Cortex of kidney (tissue), 1 donor: ENCODE results near the gene CFAP410.

Experiments used
- DNase-seq: peaks from one replicate; lab custom pipeline; 2025; lab: John Stamatoyannopoulos, UW

The CFAP410 gene

DNA sequence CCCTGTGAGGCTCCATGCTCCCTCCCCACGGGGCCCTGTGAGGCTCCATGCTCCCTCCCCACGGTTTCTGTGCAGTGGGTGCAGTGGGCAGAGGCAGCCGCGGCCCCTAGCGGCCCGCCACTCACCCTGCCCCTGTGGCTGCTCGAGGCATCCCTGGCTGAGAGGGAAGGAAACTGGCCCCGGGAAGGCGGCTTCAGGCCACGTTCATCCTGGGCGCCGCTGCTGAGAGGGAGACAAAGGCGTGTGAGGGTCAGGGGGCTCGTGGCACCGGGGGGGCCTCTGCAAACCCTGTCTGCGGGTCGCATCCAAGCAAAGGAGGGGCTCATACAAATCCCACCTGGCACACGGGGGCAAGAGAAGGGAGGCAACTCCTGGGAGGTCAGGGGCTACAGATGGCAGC lies 8.5 kb downstream of the CFAP410 start:
- no peak for DNase-seq

DNA sequence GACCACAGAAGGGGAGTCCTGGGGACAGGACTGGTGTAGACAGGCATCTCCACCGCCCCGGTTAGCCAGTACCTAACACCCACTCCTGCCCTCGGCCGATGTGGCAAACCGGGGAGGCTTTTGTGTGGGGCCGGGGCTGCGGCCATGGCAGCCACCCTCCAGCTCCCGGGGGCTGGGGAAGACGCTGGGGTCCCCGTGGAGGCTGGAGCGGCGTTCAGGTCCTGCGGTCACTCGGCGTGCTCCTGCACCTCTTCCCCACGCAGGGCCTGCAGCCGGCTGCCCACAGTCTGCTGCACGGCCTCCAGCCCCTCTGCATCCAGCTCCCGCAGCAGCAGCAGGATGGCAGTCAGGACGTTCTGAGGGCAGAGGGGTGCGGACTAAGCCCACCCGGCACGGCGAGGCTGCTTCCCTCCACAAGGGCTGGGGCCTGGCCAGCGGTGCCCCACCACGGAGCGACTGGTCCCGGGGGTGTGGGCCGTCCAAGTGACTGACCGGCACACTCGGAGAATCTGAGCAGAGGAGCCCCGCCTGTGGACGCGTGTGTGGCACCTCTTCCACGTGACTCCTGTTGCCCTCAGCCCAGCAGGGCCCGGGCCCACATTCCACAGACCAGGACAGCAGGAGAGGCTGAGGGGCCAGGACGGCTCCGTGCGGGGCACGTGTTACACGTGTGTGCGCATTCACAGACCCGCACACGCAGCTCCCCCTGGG lies 9.1 kb downstream of the CFAP410 start:
- DNase-seq: no peak

DNA sequence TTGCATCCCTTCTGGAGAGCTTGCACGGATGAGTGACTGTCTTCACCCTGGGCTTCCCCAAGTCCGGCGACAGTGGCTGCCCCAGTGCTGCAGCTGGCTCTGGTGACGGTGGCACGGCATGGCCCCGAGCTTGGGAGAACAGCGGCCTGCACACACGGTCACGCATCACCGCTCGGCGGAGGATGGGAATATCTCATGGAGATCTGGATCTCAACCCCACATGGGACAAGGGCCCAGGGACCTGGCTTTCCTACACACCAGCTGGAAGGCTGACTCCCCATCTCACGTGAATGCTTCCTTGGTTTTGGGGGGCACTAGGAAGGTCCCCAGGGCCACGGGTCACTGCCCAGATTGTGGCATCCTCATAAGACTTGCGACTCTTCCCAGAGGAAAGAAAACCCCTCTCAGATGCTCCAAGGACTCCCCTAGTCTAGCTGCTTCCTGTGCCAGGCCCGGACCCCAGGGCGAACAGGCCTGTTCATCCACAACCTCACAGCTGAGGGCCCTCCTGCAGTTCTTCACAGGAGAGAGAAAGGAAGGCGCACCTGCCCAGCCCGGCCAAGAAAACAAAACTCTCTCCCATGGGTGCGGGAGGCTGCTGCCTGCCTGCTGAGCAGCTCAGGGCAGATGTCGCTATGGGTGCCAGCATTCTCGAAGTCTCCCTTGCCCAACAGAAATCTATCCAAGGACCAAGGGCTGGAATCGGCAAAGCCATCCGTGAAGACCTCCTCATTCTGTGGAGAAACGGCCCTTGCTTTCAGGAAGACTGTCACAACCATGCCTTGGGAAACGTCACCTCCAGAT lies 9.9 kb downstream of the CFAP410 start:
- no peak for DNase-seq

DNA sequence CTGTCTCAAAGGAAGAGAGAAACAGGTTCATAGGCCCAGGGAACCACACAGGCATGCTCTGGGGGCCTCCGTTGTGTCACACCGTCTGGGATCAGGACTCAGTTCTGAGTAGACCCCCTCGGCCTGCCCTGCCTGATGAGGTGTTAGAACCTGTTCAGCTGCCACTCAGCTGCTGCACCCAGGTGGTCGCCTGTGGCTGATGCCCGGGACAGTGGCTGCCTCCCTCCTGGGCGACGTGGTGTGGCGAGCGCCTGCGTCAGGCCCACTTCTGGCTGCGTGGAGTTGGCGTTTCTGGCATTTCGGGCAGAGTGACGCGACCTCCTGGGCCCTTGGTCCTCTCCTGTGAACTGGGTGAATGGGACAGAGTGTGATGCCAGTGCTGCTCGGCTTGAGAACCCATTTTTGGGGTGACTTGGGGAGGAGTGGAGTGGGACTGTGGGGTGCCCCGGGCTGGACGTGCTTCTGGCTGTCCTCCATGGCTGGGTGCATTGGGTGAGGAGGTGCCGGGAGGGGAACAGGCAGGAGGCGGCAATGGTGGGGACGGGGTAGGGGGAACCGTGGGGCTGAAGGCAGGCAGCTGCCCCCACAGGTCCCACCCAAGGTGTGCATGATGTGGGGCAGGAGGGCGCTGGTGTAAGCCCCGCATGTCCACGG lies 10.8 kb downstream of the CFAP410 start:
- no peak for DNase-seq

DNA sequence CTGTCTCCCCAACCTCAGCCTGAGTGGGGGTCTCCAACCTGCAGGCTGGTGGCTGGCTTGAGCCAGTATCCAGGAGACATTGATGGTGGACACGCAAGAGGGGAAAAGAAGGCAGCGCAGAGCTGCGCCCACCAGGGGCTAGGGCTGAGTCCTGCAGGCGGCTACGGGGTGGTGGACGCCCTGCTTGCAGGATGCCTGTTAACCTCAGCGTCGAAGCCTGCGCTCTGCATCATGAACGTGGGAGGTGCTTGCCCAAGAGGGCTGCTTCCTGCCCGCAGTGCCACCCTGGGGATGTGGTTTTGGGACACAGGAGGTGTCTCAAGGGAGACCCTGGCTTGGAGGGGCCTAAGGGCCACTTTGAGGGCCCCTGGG lies 11.6 kb downstream of the CFAP410 start:
- DNase-seq: no peak

DNA sequence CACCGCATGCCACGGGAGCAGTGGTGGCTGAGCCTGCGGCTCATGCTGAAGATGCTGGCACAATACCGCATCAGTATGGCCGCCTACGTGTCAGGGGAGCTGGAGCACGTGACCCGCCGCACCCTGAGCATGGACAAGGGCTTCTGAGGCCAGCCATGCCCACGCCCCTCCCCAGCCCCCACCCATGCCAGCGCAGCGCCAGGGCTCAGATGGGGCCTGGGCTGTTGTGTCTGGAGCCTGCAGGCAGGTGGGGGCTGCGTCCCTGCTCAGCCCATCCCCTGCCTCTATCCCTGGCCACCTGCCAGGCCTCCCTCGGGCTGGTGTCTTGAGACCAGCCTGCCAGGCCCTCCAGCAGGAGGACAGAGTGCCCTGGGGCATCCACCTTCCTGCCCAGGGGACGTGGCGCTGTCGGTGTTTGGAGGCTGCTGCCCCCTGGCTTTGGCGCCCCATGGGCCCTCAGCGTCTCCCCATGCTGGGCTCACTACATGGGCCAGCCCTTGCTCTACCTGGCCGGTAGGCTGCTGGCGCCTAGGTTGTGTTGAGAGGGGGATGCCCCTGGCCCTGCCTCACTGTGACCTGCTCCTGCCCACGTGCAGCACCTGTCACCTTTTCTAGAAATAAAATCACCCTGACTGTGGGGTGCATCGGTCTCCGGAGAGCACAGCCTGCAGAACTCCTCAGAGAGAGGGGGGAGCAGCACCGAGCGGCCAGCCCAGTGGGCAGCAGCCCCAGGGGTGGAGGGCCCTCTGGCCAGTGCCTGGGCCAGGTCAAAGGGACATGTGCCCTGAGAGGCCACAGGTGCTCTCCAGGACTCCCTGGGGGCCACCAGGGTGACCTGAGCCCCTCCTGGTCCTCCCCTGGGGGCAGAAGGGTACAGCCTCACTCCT lies 12.2 kb downstream of the CFAP410 start:
- no peak for DNase-seq

DNA sequence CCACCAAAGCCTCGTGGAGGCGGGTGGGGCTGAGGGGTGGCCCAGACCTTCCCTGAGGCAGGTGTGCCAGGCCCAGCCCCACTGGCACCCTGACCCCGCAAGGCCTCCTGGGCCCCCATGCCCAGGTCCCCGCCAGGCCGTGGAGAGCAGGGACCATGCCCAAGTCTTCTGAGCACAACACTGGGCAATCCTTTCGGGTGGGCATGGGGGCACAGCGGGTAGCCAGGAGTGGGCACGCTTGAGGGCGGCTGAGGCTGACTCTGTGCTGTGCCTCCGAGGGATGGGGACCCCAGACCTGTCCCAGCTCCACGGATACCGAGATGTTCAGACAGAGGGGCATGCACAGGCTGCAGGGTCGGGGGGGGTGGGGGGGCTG lies 12.9 kb downstream of the CFAP410 start:
- no peak for DNase-seq

DNA sequence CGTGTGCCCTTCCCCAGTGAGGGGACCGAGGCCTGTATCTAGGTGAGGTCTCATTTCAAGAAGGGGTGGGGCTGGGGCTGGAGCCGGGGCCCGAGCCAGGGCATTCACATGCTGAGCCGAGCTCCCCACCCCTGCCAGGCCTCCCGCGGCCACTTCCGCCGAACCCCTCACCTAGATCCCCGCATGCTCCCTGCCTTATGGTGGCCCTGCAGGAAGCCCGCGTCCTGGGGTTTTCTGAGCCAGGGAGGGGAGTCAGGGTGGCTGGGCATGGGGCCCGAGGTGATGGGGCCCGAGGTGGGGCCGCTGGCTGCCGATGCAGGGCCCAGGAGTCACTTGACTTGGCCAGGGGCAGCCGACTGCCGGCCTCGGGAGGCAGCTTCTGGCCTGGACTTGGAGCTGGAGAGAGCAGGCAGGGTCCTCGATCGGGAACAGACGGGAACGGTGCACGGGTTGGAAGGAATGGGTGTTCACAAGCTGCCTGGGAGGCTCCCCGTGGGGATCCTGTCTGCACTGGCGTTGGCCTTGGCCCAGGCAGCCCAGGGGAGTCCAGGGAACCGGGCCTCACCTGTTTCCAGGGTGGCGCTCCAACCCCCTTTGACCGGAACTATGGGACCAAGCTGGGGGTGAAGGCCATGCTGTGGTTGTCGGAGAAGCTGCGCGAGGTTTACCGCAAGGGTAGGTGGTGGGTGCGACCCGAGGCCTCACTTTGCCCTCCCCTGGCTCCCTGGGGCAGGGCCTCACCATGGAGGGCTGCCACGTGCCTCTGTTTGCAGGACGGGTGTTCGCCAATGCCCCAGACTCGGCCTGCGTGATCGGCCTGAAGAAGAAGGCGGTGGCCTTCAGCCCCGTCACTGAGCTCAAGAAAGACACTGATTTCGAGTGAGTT lies 13.6 kb downstream of the CFAP410 start:
- DNase-seq: no peak

DNA sequence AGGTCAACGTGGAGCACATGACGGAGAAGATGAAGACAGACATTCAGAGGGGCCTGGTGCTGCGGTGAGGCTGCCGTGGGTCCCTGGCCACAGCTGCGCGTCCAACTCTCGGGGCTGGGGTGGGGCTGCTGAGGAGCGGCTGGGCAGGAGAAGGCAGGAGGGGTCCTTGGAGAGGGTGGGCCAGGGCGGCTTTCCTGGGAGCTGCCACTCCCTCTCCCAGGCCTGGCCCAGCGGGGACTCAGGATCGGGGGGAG lies 14.4 kb downstream of the CFAP410 start:
- DNase-seq: no peak

DNA sequence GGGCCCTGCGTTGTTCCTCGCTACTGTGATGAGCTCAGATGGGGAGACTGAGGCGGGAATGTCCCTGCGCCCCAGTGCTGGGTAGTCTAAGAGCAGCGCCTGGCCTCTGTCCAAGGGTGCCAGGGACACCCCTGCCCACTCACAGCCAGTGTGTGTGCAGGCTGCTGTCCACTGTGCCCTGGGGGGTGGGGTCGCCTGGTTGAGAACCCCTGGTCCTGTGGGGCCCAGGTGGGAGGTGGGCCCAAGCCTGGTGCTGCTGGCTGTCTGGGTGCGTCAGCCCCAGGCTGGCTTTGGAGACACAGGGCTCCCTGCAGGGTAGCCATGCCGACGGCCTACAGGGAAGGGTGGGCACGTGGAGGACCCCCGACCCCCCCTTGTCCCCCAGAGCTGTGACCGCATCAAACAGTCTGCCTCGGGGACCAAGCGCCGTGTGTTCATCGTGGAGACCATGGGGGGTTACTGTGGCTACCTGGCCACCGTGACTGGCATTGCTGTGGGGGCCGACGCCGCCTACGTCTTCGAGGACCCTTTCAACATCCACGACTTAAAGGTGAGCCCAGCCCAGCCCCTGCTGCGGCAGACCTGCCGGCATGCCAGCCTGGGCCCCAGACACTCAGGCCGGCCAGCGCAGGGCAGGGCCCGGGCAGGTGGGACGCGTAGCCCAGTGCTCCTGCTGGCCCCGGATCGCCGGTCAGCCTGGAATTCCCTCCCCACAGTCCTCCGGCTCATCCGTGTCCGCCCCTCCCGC lies 14.9 kb downstream of the CFAP410 start:
- no peak for DNase-seq

DNA sequence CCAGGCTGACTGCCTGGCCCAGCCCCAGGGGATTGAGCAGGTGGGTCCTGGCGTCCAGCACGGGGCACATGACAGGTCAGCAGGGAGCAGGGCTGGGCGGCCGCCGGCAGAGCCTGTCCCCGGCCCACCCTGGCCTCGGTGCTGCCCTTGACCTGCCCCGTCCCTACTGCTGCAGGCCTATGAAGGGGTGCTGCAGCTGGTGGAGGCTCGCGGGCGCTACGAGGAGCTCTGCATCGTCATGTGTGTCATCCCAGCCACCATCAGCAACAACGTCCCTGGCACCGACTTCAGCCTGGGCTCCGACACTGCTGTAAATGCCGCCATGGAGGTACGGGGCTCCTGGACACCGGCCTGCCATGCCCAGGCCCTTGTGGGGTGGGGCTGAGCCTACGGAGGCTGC lies 15.6 kb downstream of the CFAP410 start:
- DNase-seq: no peak

DNA sequence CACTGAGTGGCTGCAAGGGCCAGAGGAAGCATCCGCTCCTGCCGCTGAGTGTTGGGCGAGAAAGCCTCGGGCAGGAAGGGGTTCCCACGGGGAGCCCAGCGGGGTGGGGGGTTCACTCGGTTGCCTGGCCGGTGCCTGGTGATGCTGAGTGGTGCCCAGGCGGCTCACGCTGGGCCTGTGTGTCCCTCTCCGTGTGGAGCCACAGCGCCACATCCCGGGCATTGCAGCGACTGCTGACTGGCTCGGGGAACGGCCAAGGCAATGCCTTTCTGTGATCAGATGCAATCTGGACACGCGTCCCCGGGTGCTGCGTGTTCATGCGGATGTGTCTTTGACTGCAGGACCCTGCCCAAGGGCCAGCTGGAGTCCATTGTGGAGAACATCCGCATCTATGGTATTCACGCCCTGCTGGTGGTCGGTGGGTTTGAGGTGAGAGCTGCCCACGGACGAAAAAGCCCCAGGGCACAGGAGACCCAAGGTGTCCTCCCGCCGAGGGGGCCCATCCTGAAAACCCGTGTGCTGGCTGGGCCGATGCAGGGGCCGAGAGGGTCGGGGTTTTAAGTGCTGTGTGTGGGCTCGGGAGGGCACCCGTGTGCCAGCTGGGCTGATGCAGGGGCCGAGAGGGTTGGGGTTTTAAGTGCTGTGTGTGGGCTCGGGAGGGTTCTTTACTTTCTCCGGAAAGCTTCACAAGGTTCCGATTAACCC lies 16.4 kb downstream of the CFAP410 start:
- no peak for DNase-seq

DNA sequence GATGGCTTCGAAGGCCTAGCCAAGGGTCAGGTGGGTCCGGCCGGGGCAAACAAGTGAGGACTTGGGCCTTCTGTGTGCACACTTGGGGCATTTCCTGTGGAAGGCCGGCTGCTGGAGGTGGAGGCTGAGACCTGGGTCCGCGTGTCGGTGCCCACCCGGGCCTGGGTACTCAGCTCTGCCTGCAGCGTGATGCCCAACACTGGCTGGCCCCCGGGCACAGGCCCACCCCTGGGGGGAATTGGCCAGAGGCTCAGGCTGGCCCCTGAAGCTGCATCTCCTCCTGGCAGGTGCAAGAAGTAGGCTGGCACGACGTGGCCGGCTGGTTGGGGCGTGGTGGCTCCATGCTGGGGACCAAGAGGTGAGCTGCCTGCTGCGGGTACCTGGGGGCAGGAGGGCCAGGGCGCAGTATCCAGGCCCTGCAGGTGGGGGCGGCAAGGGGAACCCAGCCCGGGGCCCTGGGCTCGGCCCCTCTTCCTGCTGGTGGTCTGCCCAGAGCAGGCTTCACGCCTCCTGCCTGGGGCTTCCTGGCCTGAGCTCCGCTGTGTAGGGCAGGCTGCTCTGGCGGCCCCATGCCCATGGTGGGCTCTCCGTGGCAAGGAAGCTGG lies 17.2 kb downstream of the CFAP410 start:
- no peak for DNase-seq

DNA sequence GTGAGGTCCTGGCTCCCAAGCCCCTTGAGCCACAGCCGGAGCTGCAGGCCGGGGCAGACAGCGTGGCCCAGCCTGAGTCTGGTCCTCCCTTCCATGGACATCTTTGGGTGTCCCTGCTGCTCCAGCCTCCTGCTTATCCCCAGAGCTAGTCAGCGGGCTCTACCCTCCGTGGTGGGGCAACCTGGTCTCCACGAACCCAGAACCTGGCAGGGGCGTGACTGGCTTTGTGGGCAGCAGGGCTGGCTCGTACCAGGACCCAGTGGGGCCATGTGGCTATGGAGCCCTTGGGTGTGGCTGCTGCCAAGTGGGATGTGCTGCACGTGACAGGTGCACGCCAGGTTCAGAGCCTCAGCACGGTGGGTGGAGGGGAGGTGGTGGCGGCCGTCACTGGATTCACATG lies 18.3 kb downstream of the CFAP410 start:
- DNase-seq: no peak

DNA sequence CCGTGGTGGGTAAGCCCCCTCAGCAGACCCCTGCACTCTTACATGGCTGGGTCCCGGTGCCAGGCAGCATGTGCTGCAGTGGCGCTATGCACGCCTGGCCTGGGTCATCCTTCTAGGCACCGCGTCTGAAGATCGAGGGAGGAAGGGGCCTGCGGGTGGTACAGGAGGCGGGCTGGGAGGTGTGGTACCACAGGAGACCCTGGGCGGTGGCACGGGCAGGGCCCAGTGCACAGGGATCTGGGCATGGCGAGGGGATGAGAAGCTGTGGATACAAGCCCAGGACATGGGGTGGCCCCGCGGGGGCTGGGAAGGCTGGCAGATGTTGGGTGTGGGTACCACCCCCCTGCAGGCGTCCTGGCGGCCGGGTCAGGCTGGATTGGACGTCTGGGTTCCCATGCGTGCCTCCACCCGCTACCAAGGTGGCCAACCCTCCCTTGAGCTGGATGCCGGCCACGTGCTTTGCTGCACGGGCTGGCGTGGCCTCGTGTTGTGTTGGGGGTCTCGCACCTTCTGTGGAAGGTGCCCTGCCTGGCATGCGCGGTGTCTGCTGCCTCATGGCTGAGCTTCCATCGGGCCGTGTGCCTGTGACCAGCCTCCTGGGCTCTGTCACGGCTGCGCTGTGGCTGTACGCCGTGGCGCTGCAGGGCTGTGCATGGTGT lies 19.7 kb downstream of the CFAP410 start:
- no peak for DNase-seq

DNA sequence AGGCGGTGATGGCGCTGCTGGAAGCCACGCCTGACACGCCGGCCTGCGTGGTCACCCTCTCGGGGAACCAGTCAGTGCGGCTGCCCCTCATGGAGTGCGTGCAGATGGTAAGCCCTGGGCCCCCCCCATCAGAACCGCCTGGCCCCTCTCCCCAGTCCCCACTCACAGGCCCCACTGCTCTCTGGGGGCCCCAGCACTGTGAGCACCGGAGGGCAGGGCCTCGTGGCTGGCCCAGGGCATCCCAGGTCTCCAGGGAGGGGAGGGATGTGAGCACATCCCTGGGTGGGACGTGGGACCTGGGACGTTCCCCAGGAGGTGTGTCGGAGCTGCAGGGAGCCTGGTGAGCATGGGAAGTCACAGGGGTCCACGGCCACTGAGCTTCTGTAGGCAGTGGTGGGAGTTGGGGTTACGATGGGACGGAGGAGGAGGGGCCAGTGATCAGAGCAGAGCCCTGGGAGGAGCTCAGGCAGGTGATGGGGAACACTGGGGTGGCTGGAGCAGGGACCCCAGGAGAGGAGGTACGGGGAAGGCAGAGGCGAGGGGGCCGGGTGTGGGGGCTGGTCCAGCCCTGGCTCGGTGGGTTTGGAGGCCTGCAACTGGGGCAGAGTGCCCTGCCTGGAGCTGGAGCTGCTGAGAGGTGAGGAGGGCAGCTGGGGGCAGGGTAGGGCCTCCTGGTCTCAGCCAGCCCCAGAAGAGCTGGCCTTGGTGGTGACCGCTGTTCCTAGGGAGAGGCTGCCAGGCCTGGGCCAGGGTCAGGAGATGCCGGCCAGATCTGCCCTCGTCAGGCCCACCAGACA lies 20.5 kb downstream of the CFAP410 start:
- DNase-seq: no peak

DNA sequence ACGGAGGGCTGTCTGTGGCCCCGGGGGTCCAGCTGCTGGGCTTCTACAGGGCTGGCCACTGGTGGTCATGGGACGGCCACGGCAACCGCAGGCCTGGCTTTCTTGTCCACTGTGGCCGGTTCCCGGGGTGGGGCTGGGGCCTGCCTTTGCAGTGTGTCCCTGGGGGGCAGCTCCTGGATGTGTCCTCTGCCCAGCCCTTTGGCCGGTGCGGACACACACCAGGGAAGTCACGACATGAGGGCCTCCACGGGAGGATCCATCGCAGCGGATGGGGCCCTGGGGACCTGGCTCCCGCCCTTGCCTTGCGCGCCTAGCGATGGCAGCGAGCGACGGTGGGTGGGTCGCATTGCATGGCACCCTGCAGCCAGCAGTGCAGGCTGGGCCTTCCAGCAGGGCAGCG lies 21.3 kb downstream of the CFAP410 start:
- no peak for DNase-seq

DNA sequence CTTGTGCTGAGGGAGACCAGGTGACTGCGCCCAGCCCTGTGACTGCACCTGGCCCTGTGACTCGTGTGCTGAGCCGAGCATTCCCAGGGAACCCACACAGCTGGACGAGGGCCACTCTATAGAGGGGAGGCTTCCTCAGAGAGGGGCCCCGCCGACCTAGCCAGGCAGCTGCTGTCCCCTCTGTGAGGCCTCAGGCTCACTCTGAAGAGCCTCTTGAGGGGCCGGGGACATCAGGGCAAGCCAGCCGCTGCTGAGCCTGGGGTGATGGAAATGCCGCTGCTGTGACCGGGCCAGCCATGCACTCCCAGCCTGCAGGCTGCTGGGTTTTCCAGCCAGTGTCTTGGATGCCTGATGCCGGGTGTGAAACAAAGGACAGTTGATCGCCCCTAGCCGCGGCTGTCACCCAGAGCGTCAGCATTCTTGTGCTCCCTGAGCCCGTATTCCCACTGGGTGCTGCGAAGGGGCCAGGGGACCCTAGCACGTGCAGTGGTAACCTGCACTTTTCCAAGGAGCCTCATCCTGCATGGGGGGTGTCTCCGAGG lies 21.9 kb downstream of the CFAP410 start:
- no peak for DNase-seq
